Ishikawa (cell line): ENCODE data around the gene AVEN.

ENCODE experiments used
- CEBPB ChIP-seq: IDR thresholded peaks from 2 replicates; pipeline ENCODE4 v1.6.1; 2012
- CREB1 ChIP-seq: IDR thresholded peaks from 2 replicates; pipeline ENCODE4 v1.6.1; 2012; ENCODE audit warnings: low read depth
- EGR1 ChIP-seq: IDR thresholded peaks from 2 replicates; pipeline ENCODE4 v1.6.1; 2012
- EP300 ChIP-seq: IDR thresholded peaks from 2 replicates; pipeline ENCODE4 v1.6.1; 2012; ENCODE audit warnings: borderline replicate concordance
- FOXM1 ChIP-seq: IDR thresholded peaks from 2 replicates; pipeline ENCODE4 v1.6.1; 2012; ENCODE audit warnings: low read depth, borderline replicate concordance
- NFIC ChIP-seq: IDR thresholded peaks from 2 replicates; pipeline ENCODE4 v1.6.1; 2012
- RAD21 ChIP-seq: IDR thresholded peaks from 2 replicates; pipeline ENCODE4 v1.6.1; 2012; ENCODE audit warnings: low read depth
- TAF1 ChIP-seq: IDR thresholded peaks from 2 replicates; pipeline ENCODE4 v1.6.1; 2012; ENCODE audit warnings: low read depth, mild to moderate bottlenecking
- TCF12 ChIP-seq: IDR thresholded peaks from 2 replicates; pipeline ENCODE4 v1.6.1; 2012; ENCODE audit warnings: low read depth
- TEAD4 ChIP-seq: IDR thresholded peaks from 2 replicates; pipeline ENCODE4 v1.6.1; 2012
- YY1 ChIP-seq: IDR thresholded peaks from 2 replicates; pipeline ENCODE4 v1.6.1; 2012; ENCODE audit warnings: low read depth
- ZBTB7A ChIP-seq: IDR thresholded peaks from 2 replicates; pipeline ENCODE4 v1.6.1; 2012; ENCODE audit warnings: low read depth
- TF ChIP-seq, protein P1 (sequence below): IDR thresholded peaks from 2 replicates; pipeline ENCODE4 v1.6.1; 2012; ENCODE audit warnings: low read depth, mild to moderate bottlenecking
- TF ChIP-seq, protein P2 (sequence below): IDR thresholded peaks from 2 replicates; pipeline ENCODE4 v1.6.1; 2012
- TF ChIP-seq, protein P3 (sequence below): IDR thresholded peaks from 2 replicates; pipeline ENCODE4 v1.6.1; 2012

Gene AVEN

DNA sequence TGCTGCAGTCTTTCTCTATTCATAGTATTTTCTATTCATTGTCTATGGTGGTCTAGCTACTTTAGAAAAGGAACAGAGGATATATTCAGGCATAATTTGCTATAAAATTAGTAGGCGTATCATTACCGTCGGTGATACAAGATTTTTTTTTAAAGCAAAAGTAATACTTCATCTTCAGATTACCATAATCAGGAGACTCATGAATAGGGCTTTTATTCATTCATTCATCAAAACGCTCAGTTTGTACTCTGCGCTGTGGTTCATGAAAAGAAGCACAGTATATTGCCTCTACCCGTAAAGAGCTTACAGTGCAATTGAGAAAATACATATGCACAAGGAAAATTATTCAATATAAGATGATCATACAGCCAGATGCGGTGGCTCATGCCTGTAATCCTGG lies 207.4 kb downstream of the AVEN start:
- TF ChIP-seq, protein P1, sequence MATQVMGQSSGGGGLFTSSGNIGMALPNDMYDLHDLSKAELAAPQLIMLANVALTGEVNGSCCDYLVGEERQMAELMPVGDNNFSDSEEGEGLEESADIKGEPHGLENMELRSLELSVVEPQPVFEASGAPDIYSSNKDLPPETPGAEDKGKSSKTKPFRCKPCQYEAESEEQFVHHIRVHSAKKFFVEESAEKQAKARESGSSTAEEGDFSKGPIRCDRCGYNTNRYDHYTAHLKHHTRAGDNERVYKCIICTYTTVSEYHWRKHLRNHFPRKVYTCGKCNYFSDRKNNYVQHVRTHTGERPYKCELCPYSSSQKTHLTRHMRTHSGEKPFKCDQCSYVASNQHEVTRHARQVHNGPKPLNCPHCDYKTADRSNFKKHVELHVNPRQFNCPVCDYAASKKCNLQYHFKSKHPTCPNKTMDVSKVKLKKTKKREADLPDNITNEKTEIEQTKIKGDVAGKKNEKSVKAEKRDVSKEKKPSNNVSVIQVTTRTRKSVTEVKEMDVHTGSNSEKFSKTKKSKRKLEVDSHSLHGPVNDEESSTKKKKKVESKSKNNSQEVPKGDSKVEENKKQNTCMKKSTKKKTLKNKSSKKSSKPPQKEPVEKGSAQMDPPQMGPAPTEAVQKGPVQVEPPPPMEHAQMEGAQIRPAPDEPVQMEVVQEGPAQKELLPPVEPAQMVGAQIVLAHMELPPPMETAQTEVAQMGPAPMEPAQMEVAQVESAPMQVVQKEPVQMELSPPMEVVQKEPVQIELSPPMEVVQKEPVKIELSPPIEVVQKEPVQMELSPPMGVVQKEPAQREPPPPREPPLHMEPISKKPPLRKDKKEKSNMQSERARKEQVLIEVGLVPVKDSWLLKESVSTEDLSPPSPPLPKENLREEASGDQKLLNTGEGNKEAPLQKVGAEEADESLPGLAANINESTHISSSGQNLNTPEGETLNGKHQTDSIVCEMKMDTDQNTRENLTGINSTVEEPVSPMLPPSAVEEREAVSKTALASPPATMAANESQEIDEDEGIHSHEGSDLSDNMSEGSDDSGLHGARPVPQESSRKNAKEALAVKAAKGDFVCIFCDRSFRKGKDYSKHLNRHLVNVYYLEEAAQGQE = no peak
- TF ChIP-seq TEAD4 = no peak
- TF ChIP-seq ZBTB7A = no peak
- TF ChIP-seq, protein P2, sequence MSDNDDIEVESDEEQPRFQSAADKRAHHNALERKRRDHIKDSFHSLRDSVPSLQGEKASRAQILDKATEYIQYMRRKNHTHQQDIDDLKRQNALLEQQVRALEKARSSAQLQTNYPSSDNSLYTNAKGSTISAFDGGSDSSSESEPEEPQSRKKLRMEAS = no peak
- TF ChIP-seq EGR1 = no peak
- no peak for TF ChIP-seq YY1

DNA sequence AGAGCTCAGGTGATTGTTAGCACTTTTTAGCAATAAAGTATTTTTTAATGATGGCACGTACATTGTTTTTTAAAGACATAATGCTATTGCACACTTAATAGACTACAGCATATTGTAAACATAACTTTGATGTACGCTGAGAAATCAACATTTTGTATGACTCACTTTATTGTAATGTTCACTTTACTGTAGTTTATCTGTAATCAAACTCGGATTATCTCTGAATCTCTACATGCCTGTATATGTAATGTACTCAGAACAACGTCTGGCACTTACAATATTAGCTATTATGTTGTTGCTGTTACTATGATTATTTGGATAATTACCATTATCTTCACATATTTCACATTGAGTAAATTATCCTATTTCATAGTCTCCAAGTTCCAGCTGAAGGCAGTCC lies 208.7 kb downstream of the AVEN start:
- no peak for TF ChIP-seq TCF12
- no peak for TF ChIP-seq YY1
- TF ChIP-seq TAF1 = no peak
- no peak for TF ChIP-seq EP300
- TF ChIP-seq RAD21 = no peak
- TF ChIP-seq ZBTB7A = no peak
- no peak for TF ChIP-seq CREB1
- TF ChIP-seq EGR1 = no peak
- TF ChIP-seq, protein P2 = no peak
- no peak for TF ChIP-seq TEAD4
- TF ChIP-seq, protein P1 = no peak

DNA sequence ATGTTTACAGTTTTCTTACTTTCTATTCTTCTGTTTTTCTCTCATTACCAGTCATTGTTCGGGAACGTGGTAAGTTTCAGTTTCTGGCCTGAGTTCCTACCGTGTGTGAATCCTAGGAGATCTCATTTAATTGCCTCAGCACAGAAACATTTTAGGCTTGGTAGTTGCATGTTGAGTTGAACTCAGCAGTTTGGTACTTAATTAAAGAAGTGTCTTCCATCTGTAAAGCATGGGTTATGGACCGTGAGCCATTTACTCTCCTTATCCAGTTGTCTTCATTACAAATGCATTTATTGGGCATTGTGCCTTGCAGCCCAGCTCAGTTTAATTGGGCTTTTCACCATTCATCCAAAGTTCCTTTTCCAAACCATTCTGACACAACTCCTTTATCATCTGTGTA lies 212.8 kb downstream of the AVEN start:
- TF ChIP-seq TAF1 (no peak), EGR1 (no peak), TEAD4 (no peak), CEBPB (no peak), YY1 (no peak), CREB1 (no peak), EP300 (no peak), ZBTB7A (no peak)
- TF ChIP-seq, protein P1 = no peak
- TF ChIP-seq, protein P3, sequence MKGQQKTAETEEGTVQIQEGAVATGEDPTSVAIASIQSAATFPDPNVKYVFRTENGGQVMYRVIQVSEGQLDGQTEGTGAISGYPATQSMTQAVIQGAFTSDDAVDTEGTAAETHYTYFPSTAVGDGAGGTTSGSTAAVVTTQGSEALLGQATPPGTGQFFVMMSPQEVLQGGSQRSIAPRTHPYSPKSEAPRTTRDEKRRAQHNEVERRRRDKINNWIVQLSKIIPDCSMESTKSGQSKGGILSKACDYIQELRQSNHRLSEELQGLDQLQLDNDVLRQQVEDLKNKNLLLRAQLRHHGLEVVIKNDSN = no peak

DNA sequence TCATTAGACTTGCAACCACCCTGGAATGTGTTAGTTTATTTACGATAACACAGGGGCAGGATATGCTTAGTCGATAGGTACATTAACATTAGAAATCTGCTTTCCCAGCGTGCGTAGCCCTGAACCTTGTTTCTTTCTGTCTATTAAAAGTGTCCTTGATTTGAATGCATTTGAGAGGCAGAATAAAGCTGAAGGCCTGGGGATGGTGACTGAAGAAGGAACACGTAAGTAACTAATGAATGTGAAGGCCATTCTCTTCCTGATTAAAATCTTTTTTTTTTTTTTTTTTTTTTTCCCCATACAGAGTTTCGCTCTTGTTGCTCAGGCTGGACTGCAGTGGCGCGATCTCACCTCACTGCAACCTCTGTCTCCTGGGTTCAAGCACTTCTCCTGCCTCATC lies 213.6 kb downstream of the AVEN start:
- TF ChIP-seq EGR1 = no peak
- TF ChIP-seq ZBTB7A = no peak
- no peak for TF ChIP-seq TEAD4
- TF ChIP-seq CEBPB = no peak
- TF ChIP-seq RAD21 = no peak
- TF ChIP-seq, protein P3 = no peak
- TF ChIP-seq CREB1 = no peak
- no peak for TF ChIP-seq TAF1
- TF ChIP-seq, protein P1 = no peak
- no peak for TF ChIP-seq NFIC
- TF ChIP-seq, protein P2 = no peak
- TF ChIP-seq FOXM1 = no peak
- no peak for TF ChIP-seq YY1
- no peak for TF ChIP-seq EP300
- TF ChIP-seq TCF12 = no peak
